GM19328 (cell line): ENCODE measurements around the gene FGD6.
"Not testable (repeated sequence)": the region's sequence is repeated elsewhere in the genome, so short reads cannot be mapped to it uniquely, and the experiment has no call there.

Source experiments
- ATAC-seq: cut with Tn5 transposase; IDR thresholded peaks from one replicate; pipeline ENCODE4 v1.9.1; 2021; ENCODE audit warnings: mild to moderate bottlenecking, moderate library complexity; ENCODE audit not compliant: unreplicated experiment

FGD6 gene

GRCh38 chr12:95131589-95132340 lies 85.5 kb downstream of the FGD6 start:
- no peak for ATAC-seq

DNA sequence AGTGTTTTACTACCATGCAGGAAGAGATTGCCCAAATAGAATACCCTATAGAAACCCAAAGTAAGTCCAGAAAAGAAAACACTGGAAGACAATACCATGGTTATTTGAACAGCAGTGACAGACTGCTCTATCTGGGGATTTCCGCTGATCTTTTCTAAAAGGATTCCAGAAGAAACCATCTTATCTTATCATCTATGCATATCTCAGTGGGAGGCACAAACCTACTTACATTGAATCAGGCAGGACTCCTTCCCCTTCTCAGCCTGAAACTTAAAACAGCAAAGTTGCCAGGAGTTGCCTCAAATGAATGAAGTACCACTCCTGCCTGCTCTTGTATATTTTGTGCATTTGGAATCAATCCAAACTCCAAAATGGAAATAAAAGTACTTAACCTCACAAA lies 87.2 kb downstream of the FGD6 start:
- no peak for ATAC-seq

DNA sequence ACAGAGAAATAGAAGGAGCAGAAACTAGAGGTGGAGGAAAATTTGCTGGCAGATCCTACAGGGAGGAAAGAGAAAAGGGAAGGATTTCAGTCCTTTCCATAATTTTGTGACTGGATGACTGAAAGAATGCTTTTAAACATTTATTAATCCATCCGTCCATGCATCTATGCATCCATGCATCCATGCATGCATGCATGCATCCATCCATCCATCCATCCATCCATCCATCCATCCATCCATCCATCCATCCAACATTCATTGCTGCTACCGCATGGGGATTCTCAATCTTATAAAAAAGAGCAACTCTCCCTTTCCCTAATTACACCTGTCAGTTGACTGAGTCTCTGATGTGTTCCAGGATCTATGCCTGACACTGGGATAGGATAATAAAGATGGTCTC lies 88.2 kb downstream of the FGD6 start:
- ATAC-seq, result no peak

DNA sequence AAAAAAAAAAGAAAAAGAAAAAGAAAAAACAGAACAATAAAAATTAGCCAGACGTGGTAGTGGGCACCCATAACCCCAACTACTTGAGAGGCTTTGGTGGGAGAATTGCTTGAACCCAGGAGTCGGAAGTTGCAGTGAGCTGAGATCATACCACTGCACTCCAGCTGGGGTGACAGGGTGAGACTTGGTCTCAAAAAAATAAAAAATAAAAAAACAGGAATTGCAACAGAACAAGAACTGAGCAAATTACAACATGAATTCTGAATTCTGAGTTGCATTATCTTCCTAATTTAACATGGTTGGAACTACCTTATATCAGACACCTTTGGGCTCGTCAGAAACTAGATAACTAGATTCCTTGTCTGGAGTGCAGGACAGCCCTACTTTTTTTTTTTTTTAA lies 90.5 kb downstream of the FGD6 start:
- no peak for ATAC-seq

DNA sequence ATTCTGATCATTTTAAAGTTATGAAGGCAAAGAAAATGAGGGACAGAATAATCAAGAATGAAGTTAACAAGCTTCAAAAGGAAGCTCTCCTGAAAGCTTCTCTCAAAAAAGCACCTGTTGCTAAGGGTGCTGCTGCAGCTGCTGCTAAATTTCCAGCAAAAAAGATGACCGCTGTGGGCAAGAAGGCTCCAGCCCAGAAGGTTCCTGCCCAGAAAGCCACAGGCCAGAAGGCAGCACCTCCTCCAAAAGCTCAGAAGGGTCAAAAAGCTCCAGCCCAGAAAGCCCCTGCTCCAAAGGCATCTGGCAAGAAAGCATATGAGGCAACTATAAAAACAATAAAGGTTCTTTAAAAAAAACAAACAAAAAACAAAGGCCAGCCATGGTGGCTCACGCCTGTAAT lies 91.2 kb downstream of the FGD6 start:
- no peak for ATAC-seq

- no peak for ATAC-seq
These were observed 93.2 kb downstream of the FGD6 start for GRCh38 chr12:95124106-95124505.

GRCh38 chr12:95118788-95119179 lies 98.5 kb downstream of the FGD6 start:
- ATAC-seq, result no peak

GRCh38 chr12:95118138-95118787 lies 99.0 kb downstream of the FGD6 start:
- no peak for ATAC-seq

DNA sequence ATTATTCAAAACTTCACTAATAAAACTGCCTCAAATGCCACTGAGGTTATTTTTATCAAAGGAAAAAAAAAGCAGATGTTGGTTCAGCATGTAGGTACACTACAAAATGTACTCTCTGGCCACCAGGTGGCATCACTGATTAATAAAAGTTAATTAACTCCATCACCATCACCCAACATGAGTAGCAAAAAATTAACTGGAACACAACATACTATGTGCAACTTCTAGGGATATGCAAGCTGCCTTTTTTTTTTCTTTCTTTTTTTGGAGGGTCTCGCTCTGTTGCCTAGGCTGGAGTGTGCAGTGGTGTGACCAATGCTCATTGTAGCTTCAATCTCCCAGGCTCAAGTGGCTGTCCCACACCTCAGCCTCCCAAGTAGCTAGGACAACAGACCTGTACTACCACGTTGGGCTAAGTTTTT lies 100.1 kb downstream of the FGD6 start:
- peak; percentile 57 for ATAC-seq

DNA sequence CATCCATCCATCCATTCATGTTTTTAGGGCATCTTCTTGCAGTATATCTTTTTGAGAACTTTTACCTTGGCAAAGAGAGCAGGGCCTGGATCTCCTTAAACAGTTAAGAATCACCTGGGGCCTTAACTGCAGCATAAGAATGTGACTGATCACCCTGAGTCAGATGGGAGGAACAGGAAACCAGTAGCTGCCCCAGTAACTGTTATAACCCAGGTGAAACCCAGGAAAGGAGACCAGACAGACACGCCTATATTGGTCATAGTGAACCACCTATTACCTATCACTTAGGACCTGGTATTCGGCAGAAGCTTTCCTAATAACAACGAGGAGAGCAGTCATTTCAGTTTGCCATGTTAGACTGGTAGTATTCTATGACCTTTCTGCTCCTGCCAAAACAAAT lies 100.5 kb downstream of the FGD6 start:
- ATAC-seq, result no peak

DNA sequence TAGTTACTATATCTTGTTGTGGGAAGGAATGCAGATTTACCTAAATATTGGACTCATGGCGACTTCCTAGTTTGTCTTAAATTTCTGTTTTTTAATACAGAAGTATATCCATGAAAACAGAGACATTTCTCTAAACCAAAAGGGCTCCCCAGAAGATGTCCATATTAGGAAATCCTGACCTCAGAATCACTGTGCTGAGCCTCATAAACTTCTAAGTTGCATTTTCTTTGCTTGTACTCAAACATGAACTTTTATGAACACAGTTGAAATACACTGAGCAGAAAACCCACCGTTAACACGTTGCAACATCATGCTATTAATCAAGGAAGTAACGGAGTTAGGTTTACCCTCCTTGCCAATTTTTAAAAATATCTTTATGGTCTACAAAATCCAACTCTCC lies 100.9 kb downstream of the FGD6 start:
- no peak for ATAC-seq

DNA sequence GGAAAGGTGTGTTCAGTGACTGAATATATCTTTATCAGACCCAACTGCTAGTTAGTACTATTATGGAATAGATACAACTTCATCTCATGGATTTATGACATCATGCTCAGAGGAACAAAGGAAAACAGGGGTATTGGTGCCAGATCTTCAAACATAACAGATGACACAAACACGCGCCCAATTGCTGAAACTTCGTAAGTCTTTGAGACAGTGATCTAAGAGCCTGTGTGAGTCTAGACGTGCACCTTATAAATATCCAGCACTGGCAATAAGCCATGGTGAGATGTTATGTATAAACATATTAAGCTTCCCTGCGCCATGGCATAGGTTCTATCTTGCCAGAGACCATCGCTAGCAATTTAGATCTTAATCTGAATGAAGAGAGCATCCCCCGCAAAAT lies 101.6 kb downstream of the FGD6 start:
- no peak for ATAC-seq

DNA sequence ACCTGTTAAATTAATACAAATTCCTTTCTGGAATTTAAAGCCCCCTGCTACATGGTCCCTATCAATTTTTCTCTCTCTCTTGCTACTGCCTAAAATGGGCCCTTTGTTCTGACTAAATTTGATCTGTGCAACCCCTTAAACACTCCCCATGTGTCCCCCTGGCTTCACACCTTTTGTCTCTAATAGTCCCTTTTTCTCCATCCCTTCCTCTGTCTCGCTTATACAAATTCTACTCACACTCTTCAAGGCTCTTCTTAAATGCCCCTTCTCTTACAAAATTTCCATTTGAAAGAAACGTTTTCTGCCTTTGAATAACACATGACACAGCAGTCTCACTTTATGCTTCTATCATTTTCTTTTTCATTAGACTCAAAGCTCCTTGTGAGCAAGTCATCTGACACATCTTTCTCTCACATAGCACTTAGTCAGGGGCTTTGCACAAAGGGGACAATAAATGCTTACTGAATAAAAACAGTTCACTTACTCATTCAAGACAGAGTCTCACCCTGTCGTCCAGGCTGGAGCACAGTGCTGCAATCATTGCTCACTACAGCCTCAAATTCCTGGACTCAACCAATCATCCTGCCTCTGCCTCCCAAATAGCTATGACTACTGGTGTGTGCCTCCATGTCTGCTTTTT lies 102.4 kb downstream of the FGD6 start:
- no peak for ATAC-seq

DNA sequence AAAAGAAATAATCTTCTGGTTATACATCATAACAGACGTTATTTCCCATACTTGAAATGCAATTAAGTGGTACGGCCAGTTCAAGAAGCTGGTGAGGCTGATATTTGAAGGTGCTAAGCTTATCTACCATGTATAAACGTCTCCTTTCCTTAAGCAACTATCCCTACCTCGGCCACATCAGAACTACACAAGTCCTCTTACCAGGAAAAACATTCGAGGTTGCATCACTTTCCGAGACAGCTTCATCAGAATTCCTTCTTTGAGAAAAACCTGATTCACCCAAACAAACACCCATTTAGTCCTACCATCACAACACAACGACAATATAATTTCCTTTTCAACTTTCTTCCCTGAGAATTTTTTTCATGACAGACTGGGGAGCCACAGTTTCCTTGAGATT lies 109.9 kb downstream of the FGD6 start:
- no peak for ATAC-seq

DNA sequence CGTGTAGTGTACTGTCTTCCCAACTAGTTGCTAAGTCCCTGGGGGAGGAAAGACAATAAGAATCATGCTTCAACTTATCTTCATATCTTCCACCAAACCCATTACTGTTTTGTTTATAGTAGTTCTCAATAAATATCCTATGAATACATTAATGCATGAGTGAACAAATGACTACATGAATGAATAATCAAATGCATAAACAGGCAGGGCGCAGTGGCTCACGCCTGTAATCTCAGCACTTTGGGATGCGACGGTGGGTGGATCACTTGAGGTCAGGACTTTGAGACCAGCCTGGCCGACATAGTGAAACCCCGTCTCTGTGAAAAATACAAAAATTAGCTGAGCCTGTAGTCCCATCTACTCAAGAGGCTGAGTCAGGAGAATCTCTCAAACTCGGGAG lies 111.7 kb downstream of the FGD6 start:
- no peak for ATAC-seq

DNA sequence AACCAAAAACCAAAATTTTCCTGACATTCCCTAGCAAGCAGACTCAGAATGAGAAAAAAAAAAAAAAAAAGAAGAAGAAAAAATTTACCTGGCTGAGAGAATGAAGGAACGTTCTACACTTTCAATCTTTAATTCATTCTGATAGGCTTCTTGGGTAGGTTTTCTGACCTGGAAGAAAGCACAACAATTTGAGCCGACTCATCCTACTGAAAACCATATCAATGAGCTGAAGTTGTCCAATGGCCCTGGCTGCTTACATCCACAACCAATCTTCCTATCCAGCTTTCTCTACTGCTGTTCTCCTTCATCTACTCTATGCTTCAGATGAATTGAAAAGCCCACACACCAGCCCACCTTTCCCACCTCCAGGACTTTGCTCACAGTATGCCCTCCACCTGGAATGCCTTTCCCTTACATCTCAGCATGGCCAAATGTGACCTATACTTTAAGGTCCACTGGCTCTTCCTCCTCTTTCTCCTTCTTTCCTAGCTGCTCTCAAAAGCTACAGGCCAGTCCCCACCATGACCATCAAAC lies 112.3 kb downstream of the FGD6 start:
- no peak for ATAC-seq

DNA sequence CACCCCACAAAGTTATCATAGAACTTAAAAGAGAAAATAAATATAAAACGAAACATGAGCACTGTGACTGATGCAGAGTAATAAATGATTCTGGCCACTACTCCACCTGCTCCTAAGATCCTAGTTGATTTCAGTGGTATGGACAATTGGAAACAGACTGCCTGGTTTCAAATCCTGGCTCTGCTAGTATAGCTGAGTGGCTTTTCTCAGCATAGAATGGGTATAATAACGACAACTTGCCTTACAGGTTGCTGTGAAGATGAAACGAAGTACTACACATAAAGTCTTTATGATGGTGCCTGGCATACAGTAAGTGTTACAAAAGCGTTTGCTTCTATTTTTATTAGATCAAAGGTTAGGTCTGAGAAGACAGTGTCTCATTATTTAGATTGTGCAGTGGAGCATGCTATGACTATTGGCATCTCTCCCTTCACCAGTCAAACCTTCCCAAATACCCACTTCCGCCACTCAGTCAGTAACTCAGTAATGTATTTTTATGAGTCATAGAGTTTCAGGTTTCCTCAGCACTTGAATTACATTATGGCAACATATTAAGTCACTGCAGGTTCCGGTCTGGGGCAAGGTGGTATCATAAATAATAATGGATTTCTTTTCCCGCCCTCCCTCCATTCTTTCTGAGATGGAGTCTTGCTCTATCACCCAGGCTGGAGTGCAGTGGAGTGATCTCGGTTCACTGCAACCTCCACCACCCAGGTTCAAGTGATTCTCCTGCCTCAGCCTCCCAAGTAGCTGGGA lies 114.2 kb downstream of the FGD6 start:
- ATAC-seq, result peak; percentile 90

- not testable (repeated sequence) for ATAC-seq
These were observed 115.3 kb downstream of the FGD6 start for GRCh38 chr12:95101957-95102356.

DNA sequence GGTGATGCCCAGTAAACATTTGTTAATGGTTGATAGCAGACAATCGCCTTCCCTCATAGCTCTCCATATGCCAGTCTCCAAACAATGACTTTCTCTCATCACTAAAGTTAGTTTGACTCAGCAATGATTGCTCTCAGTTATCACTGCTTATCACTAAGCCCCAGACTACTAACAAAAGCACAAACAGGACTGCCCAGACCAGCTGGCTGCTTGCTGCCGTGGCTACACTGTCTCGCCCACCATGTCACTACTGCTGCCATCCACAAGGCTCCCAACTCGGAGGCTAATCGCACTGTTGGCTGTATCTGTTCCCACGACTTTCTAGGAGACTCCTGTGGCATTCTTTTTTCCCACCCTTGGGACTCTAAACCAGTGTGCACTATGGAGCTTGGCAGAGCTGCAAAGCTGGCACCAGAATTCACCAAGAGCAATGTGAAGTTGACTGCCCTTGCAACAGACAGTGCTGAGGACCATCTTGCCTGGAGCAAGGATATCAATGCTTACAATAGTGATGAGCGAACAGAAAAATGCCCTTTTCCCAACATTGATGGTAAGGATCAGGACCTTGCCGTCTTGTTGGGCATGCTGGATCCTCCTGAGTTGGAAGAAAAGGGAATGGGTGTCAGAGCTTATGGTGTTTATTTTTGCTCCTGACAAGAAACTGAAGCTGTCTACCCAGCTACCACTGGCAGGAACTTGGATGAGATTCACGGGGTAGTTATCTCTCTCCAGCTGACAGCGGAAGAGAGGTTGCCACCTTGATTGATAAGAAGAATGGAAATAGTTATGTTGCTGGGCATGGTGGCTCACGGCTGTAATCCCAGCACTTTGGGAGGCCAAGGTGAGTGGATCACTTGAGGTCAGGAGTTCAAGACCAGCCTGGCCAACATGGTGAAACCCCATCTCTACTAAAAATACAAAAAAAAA lies 116.7 kb downstream of the FGD6 start:
- ATAC-seq, result no peak

DNA sequence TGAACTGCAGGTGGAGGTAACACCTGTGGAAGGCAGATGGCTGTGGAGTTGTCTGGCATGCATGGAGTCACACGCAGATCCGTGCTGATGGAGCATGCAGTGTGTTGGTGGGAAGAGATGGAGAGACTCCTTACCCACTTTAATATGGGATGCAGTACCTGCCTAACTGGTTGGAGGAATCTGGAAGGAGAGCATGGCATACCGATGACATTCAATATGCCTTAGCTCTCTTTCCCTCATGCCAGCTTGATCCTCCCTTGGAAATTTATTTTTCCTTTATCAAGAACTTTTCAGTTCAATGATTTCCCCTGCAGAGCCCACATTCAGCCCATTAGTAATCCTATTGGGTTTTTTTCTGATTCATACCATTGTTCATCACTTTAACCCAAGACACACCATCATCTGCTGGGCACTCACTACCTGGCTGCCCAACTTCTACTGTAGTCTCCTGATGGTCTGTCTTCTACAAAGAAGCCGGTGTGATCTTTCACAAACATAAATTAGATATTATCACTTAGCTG lies 117.9 kb downstream of the FGD6 start:
- ATAC-seq, result no peak
